OCI-LY1 (cell line): Measurements from ENCODE around the gene ANXA6.

ENCODE experiments used
- EZH2 ChIP-seq: fragments of 200-600 bp; sonication (generic), shearing (Covaris generic); IDR thresholded peaks from 2 replicates; pipeline ENCODE4 v1.8.0; 2017; ENCODE audit warnings: borderline replicate concordance, mixed run types, mild to moderate bottlenecking, antibody characterized with exemption, low read length, moderate library complexity, mixed read lengths
- TF ChIP-seq, protein P1 (sequence below): fragments of 200-600 bp; sonication (generic), shearing (Covaris generic); IDR thresholded peaks from 2 replicates; pipeline ENCODE4 v1.5.1; 2017; ENCODE audit warnings: mild to moderate bottlenecking, antibody characterized with exemption, low read length, moderate library complexity, mixed read lengths

DNA sequence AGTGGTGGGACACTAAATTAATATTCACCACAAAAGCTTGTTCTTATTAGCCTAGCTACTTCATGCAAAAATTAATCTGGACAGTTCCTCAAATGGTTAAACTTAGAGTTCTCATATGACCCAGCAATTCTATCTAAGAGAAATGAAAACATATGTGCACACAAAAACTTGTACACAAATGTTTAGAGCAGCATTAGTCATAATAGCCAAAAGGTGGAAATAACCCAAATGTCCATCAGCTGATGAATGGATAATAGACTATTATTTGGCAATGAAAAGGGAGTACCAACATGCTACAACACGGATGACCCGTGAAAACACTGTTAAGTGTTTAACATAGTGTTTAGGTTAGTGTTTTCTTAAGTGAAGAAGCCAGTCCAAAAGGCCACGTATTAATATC is 43.9 kb downstream of the ANXA6 start:
- no peak for TF ChIP-seq EZH2
- TF ChIP-seq, protein P1, sequence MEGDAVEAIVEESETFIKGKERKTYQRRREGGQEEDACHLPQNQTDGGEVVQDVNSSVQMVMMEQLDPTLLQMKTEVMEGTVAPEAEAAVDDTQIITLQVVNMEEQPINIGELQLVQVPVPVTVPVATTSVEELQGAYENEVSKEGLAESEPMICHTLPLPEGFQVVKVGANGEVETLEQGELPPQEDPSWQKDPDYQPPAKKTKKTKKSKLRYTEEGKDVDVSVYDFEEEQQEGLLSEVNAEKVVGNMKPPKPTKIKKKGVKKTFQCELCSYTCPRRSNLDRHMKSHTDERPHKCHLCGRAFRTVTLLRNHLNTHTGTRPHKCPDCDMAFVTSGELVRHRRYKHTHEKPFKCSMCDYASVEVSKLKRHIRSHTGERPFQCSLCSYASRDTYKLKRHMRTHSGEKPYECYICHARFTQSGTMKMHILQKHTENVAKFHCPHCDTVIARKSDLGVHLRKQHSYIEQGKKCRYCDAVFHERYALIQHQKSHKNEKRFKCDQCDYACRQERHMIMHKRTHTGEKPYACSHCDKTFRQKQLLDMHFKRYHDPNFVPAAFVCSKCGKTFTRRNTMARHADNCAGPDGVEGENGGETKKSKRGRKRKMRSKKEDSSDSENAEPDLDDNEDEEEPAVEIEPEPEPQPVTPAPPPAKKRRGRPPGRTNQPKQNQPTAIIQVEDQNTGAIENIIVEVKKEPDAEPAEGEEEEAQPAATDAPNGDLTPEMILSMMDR, result no peak
